Measurements from ENCODE around the gene PPIE. TPM values are rescaled to one million over a fixed set of nuclear protein-coding genes. Genes with fewer than 3 reads are reported as not detected.
"Not testable (repeated sequence)": the region's sequence is repeated elsewhere in the genome, so short reads cannot be mapped to it uniquely, and the experiment has no call there.

PPIE gene
- total and polyA plus RNA-seq, 2 of the 4 experiments (the other 2 are of a cell fraction): 40.9 to 68.1 TPM

GRCh38 chr1:39798859-39799769 is 60.4 kb downstream of the PPIE start:
- H3K9ac ChIP-seq (ENCODE audit: low read depth, low read length); H3K9me3 ChIP-seq (ENCODE audit: control insufficient read depth, insufficient read depth, low read length); intact Hi-C loops (cut with micrococcal nuclease); dilution Hi-C loops (cut with HindIII; ENCODE audit: low sequenced_read_pairs, unreplicated experiment); H2BK120ac ChIP-seq (ENCODE audit: low read depth, low read length); H4K20me1 ChIP-seq (ENCODE audit: insufficient read depth, low read length); in situ Hi-C loops (cut with MboI; ENCODE audit: low sequenced_read_pairs); H3K4me3 ChIP-seq (ENCODE audit: insufficient read depth, low read depth, low read length); H2BK20ac ChIP-seq (ENCODE audit: low read depth, low read length); H3K56ac ChIP-seq (ENCODE audit: extremely low read depth, insufficient read depth, low read length); H3K4me1 ChIP-seq (ENCODE audit: control insufficient read depth, insufficient read depth, low read length); BruUV-seq (replicated peaks); H2AK9ac ChIP-seq (replicated peaks; ENCODE audit: low read depth, low read length, poor library complexity); H3K23ac ChIP-seq (ENCODE audit: low read depth, low read length); POLR2A ChIA-PET (ENCODE audit: unreplicated experiment); H3K79me1 ChIP-seq (ENCODE audit: low read depth in 1 of 2, low read length in 2 of 2); H3K18ac ChIP-seq (ENCODE audit: low read depth, low read length); H4K5ac ChIP-seq (ENCODE audit: low read depth, low read length); H2BK5ac ChIP-seq (ENCODE audit: low read depth, low read length, poor library complexity, severe bottlenecking); H3K9me1 ChIP-seq (ENCODE audit: insufficient read depth, low read length); H3K36me3 ChIP-seq (ENCODE audit: control insufficient read depth, insufficient read depth, low read length); H3K27ac ChIP-seq (ENCODE audit: insufficient read depth, low read length); H3K4me2 ChIP-seq (ENCODE audit: low read depth, low read length); H3K14ac ChIP-seq (replicated peaks; ENCODE audit: low read depth, low read length): not testable (repeated sequence)
- DNase-seq: peak; percentile 50
- TF ChIP-seq CTCF (conservative IDR thresholded peaks at IDR 0.05; ENCODE audit: low read depth, low read length): peak; percentile 24; the same call in 1 of the 2 replicates
- TF ChIP-seq USF2 (IDR thresholded peaks at IDR 0.05; ENCODE audit: low read depth, low read length): peak; percentile 62
- 0 out of 2 replicates have a peak, but pooled peaks have one; percentile 16 for TF ChIP-seq BHLHE40 (IDR thresholded peaks at IDR 0.05; ENCODE audit: low read depth, low read length)
- WGBS, 2 experiments (ENCODE audit: extremely low coverage in 2 of 2, insufficient read length in 1 of 2): 52% methylated on average over 4 of the region's 26 CpGs; no CpG with 5 or more reads in 1 of the 2 experiments
- Histone ChIP-seq H3K27me3 (ENCODE audit: control insufficient read depth, insufficient read depth, low read length) (peaks cover 13% of the 10 kb centered on the region), H2AFZ (replicated peaks; ENCODE audit: low read length, poor library complexity) (peak overlapping the region; percentile 46), H4K91ac (ENCODE audit: insufficient read depth, low read depth, low read length) (peak overlapping the region; percentile 39), H4K8ac (ENCODE audit: low read depth in 2 of 2, low read length in 2 of 2) (peak overlapping the region in 1 of 2 experiments; percentile 72; a peak in 2 of 4 replicates), H2AK5ac (ENCODE audit: low read depth, low read length) (peak overlapping the region; percentile 82), H2BK15ac (ENCODE audit: low read depth, low read length) (0 out of 3 replicates have a peak overlapping the region, but pooled peaks have one; percentile 0), H3K4ac (ENCODE audit: low read depth, low read length) (peak overlapping the region; percentile 35)
- peak; percentile 56 for ATAC-seq (ENCODE audit: low read depth)
- CTCF ChIA-PET: interaction anchor here (0.9 to 1.3 kb wide), 4 partner anchors 14 to 309 kb away, joined by 3 to 4 read pairs (median 3); no protein-coding TSS in a partner anchor

All from IMR-90 (cell line).